ENCODE results near the gene CHST11. TPM values are rescaled to one million over a fixed set of nuclear protein-coding genes. Genes with fewer than 3 reads are reported as not detected.

CHST11 gene
- polyA plus RNA-seq, 4 donors = 6.6 to 8.7 (median 7.2) TPM

DNA sequence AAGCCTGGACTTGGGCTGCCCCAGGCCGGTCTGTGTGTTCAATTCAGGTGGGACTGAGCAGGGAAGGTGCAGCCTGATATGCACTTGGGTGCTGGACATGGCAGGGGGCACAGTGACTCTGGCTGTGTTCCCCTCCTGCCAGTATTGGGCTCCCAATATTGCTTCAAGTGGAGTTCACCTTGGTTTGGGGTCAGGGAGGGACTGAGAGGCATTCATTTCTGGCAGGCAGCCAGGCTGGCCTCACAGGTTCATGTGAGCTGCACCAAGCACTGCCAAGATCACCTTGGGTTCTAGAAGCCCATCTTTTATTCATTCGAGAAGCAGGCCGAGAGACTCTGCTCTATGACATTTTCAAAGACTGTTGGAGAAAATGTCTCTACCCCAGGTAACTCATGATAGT is 245.0 kb downstream of the CHST11 start:
- no peak for DNase-seq (ENCODE audit: low read depth in 4 of 4, low spot score in 2 of 4)

DNA sequence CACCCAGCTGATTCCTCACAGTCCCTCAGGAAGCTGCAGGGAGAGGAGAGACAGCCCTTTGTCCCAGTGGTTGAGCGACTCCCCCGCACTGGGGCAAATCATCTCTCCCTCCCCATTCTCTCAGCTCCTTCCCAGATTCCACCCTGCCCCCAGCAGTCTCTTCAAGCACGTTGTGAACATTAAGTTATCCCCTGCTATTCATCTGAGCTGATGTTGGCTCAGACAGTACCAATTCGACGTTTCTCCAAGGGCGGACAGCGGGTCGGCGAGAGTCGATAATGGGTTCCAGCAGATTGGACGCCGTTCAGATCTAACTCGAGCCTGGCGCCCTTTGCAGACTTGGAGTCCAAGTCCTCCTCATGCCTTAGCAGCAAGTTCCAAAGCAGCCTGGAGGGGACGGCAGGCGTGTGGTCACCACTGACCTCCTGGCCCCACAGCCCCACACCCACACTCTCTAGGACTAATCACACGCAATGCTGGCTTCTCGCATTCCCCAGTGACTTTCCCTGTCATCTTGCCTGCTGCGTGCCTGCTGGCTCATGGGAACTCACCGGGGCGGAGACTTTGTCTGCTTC is 245.9 kb downstream of the CHST11 start:
- no peak for DNase-seq (ENCODE audit: low read depth in 4 of 4, low spot score in 2 of 4)

DNA sequence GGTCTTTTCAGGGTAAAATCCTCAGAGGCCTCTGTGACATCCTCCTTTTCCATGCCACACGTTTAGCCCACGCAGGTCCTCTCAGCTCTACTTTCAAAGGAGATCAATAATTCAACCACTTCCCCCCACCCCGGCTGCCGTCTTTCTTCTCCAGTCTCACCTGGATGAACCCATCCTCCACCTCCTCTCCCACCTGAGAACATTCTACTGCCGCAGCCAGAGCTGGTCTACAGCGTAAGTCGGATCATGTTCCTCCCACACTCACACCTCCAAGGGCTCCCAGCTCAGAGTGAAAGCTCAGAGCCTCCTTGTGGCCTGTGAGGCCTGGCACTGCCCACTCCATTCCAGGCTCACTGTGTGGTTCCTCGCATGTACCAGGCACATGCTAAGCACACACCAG is 246.6 kb downstream of the CHST11 start:
- no peak for DNase-seq (ENCODE audit: low read depth in 4 of 4, low spot score in 2 of 4)

DNA sequence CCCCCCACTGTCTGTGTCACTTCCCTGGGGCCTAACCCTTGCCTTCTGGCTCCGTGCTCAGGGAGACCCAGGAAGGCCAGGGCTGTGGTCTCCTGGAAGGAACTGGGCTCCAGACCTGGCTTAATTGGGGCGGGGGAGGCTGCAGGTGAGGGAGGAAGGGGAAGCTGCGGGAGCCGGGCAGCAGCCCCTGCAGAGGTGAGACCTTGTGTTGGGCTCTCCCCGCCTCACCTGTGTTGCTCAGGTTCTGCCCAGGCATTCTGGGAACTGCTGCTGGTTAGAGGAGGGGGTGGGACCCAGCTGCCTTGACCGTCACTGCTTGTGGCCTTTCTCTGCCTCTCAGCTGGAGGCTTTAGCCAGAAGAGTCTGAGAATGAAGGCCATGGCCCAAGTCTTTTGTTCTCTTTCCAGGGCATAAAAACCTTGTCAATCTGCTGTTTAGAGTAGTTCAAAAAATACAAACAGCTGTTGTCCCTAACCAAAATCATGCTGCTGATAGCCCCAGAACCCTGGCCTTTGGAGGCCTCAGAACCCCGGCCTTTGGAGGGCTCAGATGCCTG is 247.6 kb downstream of the CHST11 start:
- no peak for DNase-seq (ENCODE audit: low read depth in 4 of 4, low spot score in 2 of 4)

DNA sequence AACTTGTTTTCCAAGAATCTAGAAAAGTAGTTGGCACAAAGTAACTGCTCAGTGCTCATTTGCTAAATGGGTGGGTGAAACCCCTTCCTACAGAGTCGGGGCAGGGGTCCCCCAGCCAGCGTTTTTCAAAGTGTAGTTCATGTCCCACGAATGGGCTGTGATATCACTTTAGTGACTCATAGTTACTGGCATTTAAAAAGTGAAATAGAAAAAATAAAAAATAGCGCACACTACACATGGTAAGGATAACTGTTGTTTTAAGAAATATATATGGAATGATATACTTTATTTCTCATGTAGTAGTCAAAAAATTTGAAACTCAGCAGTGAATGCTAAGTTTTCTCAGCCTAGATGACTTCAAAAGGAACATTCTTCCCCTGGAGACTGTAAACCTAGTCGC is 250.4 kb downstream of the CHST11 start:
- DNase-seq (ENCODE audit: low read depth in 4 of 4, low spot score in 2 of 4) = no peak

DNA sequence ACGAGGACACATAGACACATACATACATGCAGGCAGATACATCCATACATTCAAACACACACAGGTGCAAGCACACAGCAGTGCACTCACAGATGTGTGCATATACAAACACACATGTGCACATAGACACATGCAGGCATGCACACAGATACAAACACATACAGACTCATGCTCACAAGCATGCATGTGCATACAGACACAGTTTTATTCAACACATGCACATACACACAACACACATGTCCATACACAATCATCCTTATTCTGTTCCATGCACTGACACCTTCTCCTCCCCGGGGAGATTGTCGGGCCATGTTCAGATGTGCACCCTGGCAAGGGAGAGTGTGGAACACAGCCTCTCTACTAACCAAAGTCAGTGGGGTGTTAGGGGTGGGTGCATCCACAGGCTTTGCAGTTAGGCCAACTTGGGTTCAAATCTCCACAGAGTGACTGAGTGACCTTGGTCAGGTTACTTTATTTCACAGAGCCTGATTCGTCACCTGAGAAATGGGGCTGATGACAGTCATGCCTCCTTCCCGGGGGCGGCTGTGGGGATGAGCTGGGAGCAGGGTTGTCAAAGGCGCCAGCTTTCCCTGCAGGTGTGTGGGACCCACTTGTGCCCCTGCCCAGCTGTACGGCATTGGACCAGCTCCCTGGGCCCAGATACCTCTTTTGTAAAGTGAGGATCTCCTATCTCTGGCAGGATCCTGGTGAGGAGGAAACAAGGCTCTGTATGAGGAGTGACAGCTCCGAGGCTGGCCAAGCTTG is 251.2 kb downstream of the CHST11 start:
- no peak for DNase-seq (ENCODE audit: low read depth in 4 of 4, low spot score in 2 of 4)

DNA sequence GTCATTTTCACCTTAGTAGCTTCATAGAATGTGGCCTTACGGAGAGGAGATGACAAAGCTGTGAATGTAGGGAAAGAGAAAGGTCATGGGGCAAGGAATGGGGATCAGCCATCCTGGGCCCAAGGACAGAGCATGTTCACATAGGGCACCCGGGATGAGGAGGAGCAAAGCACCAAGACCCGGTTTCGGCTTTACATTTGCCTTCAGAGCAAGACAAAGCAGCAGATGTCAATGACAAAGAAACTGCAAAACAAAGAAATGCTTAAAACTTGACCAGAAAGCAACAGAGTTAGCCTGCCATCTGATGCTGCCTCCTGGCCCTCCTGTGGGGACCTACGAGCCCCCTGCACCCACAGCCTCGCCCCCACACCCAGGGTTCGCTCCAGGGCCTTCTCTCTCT is 252.1 kb downstream of the CHST11 start:
- DNase-seq (ENCODE audit: low read depth in 4 of 4, low spot score in 2 of 4) = no peak

DNA sequence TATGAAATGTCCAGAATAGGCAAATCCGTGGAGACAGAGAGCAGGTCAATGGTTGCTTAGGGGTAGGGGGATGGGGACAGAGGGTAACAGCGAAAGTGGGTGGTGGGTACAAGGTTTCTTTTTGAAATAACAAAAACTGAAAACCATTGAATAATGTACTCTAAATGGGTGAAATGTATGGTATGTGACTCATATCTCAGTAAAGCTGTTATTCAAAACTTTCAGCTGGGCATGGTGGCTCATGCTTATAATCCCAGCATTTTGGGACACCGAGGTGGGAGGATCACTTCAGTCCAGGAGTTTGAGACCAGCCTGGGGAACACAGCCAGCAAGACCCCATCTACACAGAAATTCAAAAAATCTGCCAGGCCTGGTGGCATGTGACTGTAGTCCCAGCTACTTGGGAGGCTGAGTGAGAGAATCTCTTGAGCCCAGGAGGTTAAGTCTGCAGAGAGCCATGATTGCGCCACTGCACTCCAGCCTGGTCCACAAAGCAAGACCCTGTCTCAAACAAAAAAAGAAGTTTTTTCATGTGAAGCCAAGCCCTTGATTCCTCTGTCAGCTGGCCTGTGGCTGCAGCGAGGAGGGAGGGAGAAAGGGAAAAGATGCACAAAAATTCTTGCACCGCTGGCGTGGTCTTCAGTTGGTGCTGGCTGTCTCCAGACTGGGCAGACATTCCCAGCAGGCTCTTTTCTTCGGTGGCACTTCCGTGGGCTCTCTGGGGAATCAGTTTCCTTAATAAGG is 253.1 kb downstream of the CHST11 start:
- no peak for DNase-seq (ENCODE audit: low read depth in 4 of 4, low spot score in 2 of 4)

DNA sequence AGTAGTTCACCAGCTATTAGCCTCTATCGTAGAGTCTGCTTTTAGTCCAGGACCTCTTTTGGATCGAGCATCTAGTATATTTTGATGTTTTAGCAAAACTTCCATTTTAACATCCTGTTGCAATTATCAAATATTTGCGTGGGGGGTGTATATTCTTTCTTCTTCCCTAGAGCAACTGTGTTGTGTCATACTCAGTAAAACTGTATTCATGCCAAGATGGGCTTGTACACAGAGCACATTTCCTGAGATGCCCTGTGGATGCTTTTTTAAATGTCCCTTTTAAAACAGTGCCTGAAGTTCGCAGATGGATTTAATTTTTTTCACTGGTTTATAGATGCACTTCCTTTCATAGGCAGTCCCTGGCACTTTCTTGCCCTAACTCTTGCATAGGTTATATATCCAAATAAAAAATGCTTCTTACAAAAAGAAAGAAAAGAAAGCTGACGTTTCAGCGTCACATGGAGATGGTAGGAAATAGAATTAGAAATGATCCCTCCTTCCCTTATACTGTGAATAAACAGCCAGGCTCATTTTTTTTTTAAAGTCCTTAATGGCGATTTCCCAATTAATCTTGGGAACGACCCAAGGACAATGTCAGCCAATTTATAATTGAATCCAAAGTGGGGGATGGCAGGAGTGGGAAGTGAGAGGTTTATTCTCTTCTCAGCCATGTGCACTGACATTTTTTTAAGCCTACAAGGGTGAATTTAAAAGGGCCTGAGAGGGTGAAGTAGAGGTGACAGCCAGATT is 254.4 kb downstream of the CHST11 start:
- no peak for DNase-seq (ENCODE audit: low read depth in 4 of 4, low spot score in 2 of 4)

DNA sequence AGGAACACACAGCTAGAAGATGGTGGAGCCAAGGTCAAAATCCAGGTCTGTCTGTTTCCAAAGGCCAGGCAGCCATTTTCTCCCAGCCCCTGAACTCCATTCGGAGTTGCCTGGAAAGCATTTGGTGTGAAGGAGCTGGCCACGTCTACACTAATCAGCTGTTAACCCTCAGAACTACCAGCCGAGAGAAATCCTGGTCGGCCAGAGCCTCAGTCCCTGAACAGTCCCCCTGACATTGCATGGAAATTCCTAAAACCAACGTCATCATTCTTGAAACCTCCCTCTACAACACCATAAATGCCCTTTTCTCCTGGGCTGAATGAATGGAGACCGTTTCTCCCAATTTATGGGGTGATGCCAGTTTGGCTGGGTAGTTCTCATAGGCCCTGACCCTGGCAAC is 255.7 kb downstream of the CHST11 start:
- DNase-seq (ENCODE audit: low read depth in 4 of 4, low spot score in 2 of 4) = no peak

DNA sequence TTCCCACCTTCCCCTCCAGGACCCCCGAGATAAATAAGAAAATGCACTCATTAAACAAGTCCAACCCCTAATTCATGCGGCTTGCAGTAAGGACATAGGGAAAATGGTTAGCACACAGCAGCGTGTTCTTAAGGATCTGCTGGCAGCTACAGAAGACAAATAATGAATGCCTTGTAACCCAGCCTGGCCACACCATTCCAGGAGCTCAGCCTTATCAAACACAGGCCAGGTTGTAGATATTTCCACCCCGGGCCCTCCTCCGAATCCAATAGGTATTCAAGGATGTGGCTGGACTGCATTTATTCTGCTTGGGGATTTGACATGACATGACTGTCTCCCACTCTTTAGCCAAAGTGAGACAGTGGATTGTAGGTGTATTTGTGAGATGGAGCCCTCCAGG is 256.2 kb downstream of the CHST11 start:
- no peak for DNase-seq (ENCODE audit: low read depth in 4 of 4, low spot score in 2 of 4)

DNA sequence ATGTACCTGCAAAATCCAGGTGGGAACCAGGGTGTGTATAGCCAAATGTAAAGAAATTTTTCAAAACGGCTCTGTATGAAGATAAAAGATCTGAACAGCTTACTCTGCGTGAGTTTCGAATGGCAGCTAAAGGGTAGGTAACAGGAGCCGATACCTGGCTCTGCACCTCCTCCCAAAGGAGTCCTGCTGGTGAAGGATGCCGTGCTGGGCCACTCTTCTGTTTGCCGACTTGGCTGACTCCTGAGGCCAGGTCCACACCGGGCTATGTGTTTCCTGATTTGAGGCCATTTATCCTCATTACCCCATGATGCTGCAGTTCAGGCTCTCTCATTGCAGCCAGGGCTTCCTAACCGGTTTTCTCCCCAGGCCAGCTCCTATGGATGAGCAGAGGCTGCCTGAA is 256.7 kb downstream of the CHST11 start:
- no peak for DNase-seq (ENCODE audit: low read depth in 4 of 4, low spot score in 2 of 4)

DNA sequence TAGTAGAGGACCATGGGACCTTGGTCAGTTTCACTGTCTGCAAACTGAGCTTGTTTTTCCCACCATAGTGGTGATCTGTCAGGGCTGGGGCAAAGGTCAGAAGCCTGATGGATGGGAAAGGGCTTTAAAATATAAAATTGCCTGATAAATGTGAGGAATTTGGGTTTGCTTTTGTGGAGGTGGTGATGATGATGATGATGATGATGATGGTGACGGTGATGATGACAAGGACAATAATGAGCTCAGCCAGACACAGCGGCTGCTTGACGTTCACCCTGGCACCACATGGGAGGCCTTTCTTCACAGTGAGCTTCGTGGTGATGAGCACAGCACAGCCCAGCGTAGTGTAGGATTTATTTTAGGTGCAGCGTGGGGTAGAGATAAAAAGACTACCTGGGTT is 257.6 kb downstream of the CHST11 start:
- no peak for DNase-seq (ENCODE audit: low read depth in 4 of 4, low spot score in 2 of 4)

DNA sequence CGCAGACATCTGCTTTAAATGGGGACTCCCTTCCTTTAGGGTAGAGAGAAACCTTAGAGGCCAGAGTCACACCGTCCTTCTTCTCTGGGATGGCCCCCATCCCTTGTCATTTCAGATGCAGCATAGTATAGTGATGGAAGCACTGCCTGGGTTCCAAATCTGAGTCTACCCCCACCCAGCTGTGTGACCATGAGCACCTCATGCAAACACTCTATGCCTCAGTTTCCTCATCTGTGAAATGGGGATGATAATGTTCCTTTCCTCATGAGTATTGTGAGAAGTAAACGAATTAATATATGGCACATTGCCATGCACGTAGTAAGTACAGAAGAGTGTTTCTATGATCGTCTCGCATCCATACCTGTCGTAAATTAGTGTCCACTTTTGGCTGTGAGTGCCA is 259.4 kb downstream of the CHST11 start:
- DNase-seq (ENCODE audit: low read depth in 4 of 4, low spot score in 2 of 4) = no peak

DNA sequence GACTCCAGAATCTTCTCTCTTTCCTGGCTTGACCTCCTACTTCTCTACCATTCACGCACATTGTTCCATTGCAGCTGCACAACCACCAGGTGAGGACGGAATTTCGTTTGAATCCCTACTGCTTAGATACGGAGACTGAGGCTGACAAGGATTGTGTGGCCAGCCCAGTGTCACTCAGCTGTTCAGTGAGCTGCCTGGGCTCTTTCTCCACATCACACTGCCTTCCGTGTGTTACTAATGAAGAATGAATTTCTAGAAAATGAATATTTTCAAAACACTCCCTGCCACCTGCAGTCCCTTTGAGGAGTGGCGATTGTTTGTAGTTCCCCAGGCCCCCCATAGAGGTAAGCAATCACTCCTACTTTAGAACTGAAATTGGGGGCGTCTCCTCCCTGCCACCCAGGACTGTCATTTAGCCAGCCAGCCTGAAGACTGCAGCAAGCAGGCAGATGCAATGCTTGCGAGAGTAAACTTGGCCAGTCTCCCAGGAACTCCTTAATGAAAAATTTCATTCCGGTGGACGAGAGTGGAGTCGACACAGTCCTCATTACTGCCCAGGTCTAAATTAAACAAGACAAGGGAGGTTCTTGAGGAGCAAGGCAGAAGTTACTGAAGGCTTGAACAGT is 261.7 kb downstream of the CHST11 start:
- no peak for DNase-seq (ENCODE audit: low read depth in 4 of 4, low spot score in 2 of 4)

DNA sequence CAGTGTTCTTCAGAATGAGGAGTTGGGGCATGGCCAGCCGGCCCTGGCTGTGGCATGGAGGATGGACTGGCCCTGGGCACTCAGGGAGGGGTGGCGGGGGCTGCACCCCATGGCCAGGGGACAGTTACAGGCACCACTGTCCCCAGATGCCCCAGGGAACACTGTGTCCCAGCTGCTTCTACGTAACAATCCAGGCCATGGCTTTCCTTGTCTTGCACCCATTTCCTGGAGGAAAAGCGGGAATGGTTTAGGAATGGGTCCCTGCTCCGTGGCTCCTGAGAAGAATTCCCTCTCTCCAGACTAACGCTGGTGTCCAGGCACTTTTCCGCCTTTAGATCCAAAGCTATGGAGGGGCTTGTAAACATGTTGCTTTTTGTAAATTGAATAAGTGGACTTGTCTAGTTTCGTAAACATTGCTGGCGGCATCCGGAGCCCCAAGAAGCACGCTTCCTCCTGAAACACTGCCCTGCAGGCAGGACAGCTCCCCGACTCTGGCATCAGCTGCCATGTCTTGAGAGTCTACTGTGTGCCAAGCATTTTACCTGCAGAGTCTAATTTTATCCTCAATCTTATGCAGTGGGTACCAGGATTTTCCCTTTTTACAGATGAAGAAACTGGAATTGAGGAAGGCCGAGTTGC is 263.1 kb downstream of the CHST11 start:
- no peak for DNase-seq (ENCODE audit: low read depth in 4 of 4, low spot score in 2 of 4)

DNA sequence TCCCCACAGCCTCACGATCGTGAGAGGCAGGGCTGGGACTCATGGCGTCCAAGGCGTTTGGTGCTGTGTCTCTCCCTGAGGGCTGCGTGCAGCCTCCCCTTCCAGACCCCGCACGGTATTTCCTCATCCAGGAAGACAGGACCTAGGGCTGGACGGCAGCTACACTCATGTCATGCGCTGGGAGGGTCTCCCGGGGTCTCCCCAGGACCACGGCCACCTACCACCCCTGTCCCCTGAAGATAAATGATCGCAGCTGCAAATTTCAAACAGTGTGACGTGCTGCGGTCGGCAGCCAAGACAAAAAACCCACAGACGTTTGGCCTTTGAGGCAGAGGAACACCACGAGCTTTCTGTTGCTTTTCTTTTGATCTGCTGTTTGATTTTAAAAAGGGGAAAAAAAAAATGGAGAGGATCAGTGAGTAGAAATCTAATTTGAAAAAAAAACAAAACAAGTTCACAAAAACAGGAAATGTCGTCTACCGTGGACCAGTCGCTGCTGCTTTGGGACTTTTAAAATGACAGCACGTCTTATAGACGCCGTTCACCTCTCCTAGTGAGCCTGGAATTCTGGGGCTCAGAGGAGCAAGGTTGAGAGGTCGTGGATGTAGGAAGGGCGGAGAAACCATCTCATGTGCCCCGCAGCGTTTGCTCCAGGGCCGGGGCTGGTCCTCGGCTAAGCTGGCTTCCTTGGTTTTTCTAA is 263.7 kb downstream of the CHST11 start:
- no peak for DNase-seq (ENCODE audit: low read depth in 4 of 4, low spot score in 2 of 4)

DNA sequence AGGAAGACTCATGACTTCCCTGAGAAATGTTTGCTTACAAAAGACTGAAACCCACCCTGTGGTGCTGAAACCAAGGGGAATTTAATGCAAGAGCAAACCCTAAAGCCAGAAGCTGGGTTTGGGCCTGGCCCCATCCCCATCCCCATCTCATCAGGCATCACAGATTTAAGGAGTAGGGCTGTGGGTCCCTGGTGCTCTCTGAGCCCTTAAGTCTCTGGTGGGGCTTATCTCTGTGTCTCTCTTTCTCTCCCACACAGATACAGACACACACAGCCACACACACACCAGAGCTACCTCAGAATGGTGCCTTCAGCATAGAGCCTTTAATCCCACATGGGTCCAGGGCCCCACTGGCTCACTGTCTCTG is 264.3 kb downstream of the CHST11 start:
- no peak for DNase-seq (ENCODE audit: low read depth in 4 of 4, low spot score in 2 of 4)

DNA sequence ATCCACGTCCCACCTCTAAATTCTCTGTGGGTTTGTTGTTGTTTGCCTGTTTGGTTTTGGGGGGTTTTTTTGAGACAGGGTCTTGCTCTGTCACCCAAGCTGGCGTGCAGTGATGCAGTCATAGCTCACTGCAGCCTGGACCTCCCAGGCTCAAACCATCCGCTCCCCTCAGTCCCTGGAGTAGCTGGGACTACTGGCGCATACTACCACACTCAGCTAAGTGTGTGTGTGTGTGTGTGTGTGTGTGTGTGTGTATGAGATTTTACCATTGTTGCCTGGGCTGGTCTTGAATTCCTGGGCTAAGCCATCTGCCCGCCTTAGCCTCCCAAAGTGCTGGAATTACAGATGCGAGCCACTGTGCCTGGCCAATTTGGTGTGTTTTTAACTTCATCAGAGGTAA is 265.2 kb downstream of the CHST11 start:
- DNase-seq (ENCODE audit: low read depth in 4 of 4, low spot score in 2 of 4) = no peak

Measured in left renal cortex interstitium (tissue), 4 donors.